Hair follicle dermal papilla cell (primary cell): ENCODE results near the gene ZNF592. TPM values are rescaled to one million over a fixed set of nuclear protein-coding genes. Genes with fewer than 3 reads are reported as not detected.

Experiments used
- small RNA-seq: library from RNA; depleted of rRNA; stranded (forward); fragments of <200 nt; gene quantifications from one replicate; pipeline ENCODE3, GENCODE V24; 2012
- total RNA-seq: library from RNA; depleted of rRNA; stranded (reverse); fragments of >200 nt; gene quantifications from 2 replicates; pipeline ENCODE4 v1.2.3, GENCODE V29; 2012

The ZNF592 gene, protein sequence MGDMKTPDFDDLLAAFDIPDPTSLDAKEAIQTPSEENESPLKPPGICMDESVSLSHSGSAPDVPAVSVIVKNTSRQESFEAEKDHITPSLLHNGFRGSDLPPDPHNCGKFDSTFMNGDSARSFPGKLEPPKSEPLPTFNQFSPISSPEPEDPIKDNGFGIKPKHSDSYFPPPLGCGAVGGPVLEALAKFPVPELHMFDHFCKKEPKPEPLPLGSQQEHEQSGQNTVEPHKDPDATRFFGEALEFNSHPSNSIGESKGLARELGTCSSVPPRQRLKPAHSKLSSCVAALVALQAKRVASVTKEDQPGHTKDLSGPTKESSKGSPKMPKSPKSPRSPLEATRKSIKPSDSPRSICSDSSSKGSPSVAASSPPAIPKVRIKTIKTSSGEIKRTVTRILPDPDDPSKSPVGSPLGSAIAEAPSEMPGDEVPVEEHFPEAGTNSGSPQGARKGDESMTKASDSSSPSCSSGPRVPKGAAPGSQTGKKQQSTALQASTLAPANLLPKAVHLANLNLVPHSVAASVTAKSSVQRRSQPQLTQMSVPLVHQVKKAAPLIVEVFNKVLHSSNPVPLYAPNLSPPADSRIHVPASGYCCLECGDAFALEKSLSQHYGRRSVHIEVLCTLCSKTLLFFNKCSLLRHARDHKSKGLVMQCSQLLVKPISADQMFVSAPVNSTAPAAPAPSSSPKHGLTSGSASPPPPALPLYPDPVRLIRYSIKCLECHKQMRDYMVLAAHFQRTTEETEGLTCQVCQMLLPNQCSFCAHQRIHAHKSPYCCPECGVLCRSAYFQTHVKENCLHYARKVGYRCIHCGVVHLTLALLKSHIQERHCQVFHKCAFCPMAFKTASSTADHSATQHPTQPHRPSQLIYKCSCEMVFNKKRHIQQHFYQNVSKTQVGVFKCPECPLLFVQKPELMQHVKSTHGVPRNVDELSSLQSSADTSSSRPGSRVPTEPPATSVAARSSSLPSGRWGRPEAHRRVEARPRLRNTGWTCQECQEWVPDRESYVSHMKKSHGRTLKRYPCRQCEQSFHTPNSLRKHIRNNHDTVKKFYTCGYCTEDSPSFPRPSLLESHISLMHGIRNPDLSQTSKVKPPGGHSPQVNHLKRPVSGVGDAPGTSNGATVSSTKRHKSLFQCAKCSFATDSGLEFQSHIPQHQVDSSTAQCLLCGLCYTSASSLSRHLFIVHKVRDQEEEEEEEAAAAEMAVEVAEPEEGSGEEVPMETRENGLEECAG (N-terminal part only)
- 14.8 and 16.1 TPM in 2 replicates for total RNA-seq

DNA sequence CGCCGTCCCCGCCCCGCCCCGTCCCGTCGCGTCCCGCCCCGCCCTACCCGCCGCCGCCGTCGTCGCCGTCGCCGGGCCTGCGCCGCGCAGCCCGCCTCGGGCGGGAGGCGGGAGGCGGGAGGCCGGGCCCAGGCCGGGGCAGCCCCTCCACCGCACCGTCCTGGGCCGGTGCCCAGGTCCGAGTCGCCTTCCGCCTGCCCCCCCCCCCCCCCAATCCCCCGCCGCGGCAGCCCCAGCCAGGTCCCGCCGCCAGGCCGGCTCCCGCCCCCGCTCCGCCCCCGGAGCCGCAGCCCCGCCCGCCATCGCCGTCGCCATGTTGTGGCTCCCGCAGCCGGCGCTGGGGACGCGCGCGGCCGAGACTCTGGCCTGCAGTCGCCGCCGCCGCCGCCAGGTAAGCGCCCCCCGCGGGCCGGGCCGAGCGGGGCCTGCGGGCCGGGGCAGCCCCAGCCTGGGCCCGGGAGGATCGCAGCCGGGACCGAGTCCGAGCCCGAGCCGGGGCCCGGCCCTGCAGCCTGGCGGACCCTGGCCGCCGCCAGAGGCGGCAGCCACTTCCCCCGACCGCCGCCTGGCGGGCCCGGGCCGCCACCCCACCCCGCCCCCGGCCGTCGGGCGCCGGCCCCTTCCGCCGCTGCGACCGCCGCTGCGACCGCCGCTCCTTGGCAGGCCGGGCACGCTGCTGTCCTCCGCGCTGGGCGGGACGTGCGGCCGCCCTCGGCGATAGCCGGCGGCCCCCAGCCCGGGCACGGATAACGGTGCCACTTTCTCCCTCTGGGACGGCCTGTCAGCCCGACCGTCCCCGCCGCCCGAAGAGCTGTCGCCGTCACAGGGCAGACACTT, at the start of gene ZNF592:
Gene ZNF592, plus strand, starts transcription at position 319 of the 837 bp plus-strand sequence. CDS start 34,084 bp downstream, outside the sequence.

DNA sequence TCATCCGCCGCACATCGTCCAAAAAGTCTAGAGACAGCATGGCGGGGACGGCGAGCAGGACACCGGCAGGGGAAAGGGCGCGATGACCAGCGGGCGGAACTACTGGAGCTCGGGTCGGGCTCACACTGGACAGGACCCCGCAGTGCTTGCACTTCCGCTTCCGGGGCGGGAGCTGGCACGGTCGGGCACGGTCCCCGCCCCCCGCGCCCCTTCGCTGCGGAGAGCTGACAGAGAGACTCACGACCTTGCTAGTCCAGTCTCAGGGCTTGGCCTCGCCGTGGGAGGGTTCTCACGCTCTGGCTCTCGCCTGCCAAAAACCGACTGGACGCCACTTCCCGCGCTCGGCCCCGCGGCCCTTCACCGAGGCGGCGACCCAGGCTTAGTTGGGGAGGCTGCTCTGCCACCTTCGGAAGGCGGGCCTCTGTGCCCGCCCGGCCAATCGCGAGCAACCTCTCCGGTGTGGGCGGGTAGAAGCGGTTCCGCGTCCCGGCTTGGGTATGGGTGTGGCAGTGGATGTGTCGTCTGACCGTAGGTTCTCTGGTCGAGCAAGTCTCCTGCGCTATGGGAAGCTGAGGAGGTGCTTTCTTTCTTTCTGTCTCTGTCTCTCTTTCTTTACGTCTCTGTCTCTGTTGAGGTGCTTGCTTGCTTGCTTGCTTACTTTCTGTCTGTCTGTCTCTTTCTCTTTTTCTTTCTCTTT, 32.2 kb upstream of the ZNF592 start, which contains the start of gene SEC11A:
Gene SEC11A, minus strand, starts transcription at position 104 of the 697 bp plus-strand sequence. Its CDS starts 64 bp downstream, at position 40.

DNA sequence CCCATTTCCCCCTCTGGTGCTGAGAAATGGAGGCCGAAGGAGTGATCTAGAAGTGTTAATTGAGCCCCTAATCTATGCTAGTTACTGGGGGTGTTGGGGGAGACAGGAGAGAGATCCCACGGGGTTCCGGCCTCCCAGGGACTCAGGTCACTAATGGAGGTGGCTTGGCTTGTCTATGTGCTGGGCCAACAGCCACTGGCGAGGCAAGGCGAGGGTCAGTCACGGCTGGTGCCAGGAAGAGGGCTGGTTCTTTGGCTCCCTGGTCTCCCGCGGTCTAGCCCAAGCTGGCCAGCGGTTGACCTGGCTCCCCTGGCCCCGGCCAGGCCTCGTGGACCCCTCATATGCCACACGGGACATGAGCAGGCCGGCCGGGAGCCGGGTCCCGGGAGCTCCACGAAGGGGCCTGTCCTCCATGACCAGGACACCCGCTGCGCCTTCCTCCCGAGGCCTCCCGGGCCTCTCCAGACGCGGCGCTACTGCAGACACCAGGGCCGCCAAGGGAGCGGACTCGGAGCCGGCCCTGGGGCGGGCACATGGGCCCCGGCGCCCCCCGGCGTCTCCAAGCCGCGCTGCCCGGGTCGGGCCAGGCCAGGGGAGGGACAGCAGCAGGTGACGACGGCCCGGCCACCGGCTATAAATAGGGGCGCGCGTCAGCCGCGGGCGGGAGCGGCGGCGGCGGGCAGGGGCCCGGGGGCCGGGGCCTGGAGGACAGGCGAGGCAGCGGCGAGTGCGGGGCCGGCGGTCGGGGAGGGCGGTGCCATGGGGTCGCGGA, 68.5 kb downstream of the ZNF592 start, which contains the start of gene ALPK3:
Gene ALPK3, plus strand, starts transcription at position 663 of the 772 bp plus-strand sequence. Its CDS starts 97 bp downstream, at position 760.

Small RNAs within 50 kb of the gene (small RNA-seq; reads per million reads assigned to genes)
- gene RF00402 = not detected

Other genes with a start within 250 kb of the ZNF592 start
- gene ZSCAN2, start 147.6 kb upstream of the ZNF592 start, total RNA-seq = 7.5 and 7.8 TPM in 2 replicates
- gene WDR73, start 94.3 kb upstream of the ZNF592 start, total RNA-seq = 27.6 and 36.0 TPM in 2 replicates
- gene NMB, start 90.4 kb upstream of the ZNF592 start, total RNA-seq = 2.4 and 2.8 TPM in 2 replicates
- 128 and 145 TPM in 2 replicates for gene SEC11A, start 32.5 kb upstream of the ZNF592 start, total RNA-seq
- 0.12 and 0.32 TPM in 2 replicates for gene ALPK3, start 68.8 kb downstream of the ZNF592 start, total RNA-seq
- not detected in 2 replicates for gene SLC28A1, start 136.1 kb downstream of the ZNF592 start, total RNA-seq
- gene PDE8A, start 233.3 kb downstream of the ZNF592 start, total RNA-seq = 30.5 and 38.8 TPM in 2 replicates